Prostate gland (tissue), 2 donors: ENCODE results near the gene P2RY2. TPM values are rescaled to one million over a fixed set of nuclear protein-coding genes. Genes with fewer than 3 reads are reported as not detected.

ENCODE experiments used
- DNase-seq: peaks from one replicate; pipeline ENCODE4 v3.0.0-alpha.2; 2019; ENCODE audit warnings: low spot score
- H3K27ac ChIP-seq, 2 donors: fragments of 200-600 bp; sonication (generic); 2 replicates each; pipeline ENCODE4 v1.5.1; 2017 to 2019
- H3K27me3 ChIP-seq: fragments of 200-600 bp; sonication (generic); replicated peaks from 2 replicates; pipeline ENCODE4 v1.5.1; 2019; ENCODE audit not compliant: insufficient read depth
- H3K36me3 ChIP-seq, 2 donors: fragments of 200-600 bp; sonication (generic); 1 replicate in 1 of 2; 2 replicates in 1 of 2; pipeline versions ENCODE4 v1.5.1 to v1.8.1; 2017 to 2019
- H3K4me1 ChIP-seq: fragments of 200-600 bp; sonication (generic); replicated peaks from 2 replicates; pipeline ENCODE4 v1.5.1; 2019
- H3K4me3 ChIP-seq, 2 donors: fragments of 200-600 bp; sonication (generic); 2 replicates each; pipeline ENCODE4 v1.5.1; 2017 to 2019
- H3K9me3 ChIP-seq: fragments of 200-600 bp; sonication (generic); 2 replicates; pipeline ENCODE4 v1.5.1; 2017
- CTCF ChIP-seq, 4 experiments: fragments of 200-600 bp in 2 of 4; fragments of 450-650 bp in 2 of 4; sonication (generic) in 2 of 4; IDR thresholded peaks; 1 replicate in 3 of 4; 2 replicates in 1 of 4; pipeline ENCODE4 v1.5.1; 2016 to 2019; ENCODE audit warnings: antibody characterized with exemption in 4 of 4, mild to moderate bottlenecking in 2 of 4, moderate library complexity in 2 of 4
- POLR2A ChIP-seq: fragments of 450-650 bp; IDR thresholded peaks from one replicate; pipeline ENCODE4 v1.6.1; 2016; ENCODE audit warnings: antibody characterized with exemption, mild to moderate bottlenecking
- POLR2AphosphoS5 ChIP-seq: sonication (generic); formaldehyde crosslinking; IDR thresholded peaks from one replicate; pipeline ENCODE4 v1.6.1; 2017; ENCODE audit warnings: antibody characterized with exemption
- WGBS: methylation state at CpG from one replicate; pipeline ENCODE4 v1.1.5; 2018; 5-methylcytosine and 5-hydroxymethylcytosine counted together
- intact Hi-C: fragments of 100-400 bp; cut with DNase I; formaldehyde crosslinking; loops from one replicate; pipeline ENCODE4 v1.14.2; 2022
- total RNA-seq, 2 donors: library from RNA; depleted of rRNA; stranded (reverse); fragments of >200 nt; gene quantifications; one replicate each; pipeline ENCODE4 v1.1.0, GENCODE V29; 2016

Gene P2RY2
- total RNA-seq, 2 donors from 2014 or later: 2.7 to 3.5 TPM

GRCh38 chr11:73243093-73243485, 25.0 kb downstream of the P2RY2 start:
- no peaks in the 10 kb centered on the region for H3K4me1 ChIP-seq
- H3K27ac ChIP-seq: no peak overlapping the region
- no peaks in the 10 kb centered on the region for H3K9me3 ChIP-seq
- no peak for TF ChIP-seq CTCF (IDR thresholded peaks at IDR 0.05)
- no peak for TF ChIP-seq POLR2AphosphoS5
- no peak for TF ChIP-seq POLR2A
- no peak for DNase-seq
- no peaks in the 10 kb centered on the region for H3K27me3 ChIP-seq
- intact Hi-C loops: loop anchor here (5.0 kb wide), 2 partner anchors 56 to 411 kb away; no protein-coding TSS in a partner anchor
- H3K36me3 ChIP-seq: no peaks in the 10 kb centered on the region
- H3K4me3 ChIP-seq: no peak overlapping the region
- WGBS: 69% methylated on average over 8 of the region's 8 CpGs

GRCh38 chr11:73244589-73245240, 26.6 kb downstream of the P2RY2 start:
- Histone ChIP-seq H3K4me1 (no peaks in the 10 kb centered on the region), H3K9me3 (no peaks in the 10 kb centered on the region), H3K27me3 (no peaks in the 10 kb centered on the region), H3K36me3 (no peaks in the 10 kb centered on the region), H3K4me3 (no peak overlapping the region), H3K27ac (no peak overlapping the region)
- intact Hi-C loops: loop anchor here (5.0 kb wide), 2 partner anchors 57 to 412 kb away; no protein-coding TSS in a partner anchor
- no peak for TF ChIP-seq CTCF (IDR thresholded peaks at IDR 0.05)
- no peak for TF ChIP-seq POLR2A
- TF ChIP-seq POLR2AphosphoS5: no peak
- 73% methylated on average over 4 of the region's 4 CpGs for WGBS
- no peak for DNase-seq

DNA sequence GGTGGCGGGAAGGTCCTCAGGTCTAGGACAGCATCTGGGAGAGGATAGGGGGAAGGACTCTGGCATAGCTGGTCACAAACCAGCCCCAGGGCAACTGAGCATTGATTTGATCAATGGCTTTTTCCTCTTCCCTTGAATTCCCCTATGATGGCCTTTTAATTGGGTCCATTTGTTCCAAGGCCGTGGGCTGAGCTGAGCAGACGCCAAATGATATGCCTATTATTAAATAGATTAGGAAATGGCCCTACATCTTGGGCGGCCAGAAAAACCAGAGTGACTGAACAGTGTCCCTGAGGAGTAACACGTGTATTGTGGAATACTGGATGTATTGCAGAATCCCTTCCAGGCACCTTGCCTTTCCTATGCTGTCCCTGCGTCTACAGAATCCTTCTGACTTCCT, 27.4 kb downstream of the P2RY2 start:
- no peaks in the 10 kb centered on the region for H3K9me3 ChIP-seq
- DNase-seq: no peak
- H3K36me3 ChIP-seq: no peaks in the 10 kb centered on the region
- WGBS: 60% methylated on average over 6 of the region's 6 CpGs
- H3K4me1 ChIP-seq: no peaks in the 10 kb centered on the region
- intact Hi-C loops: no loop called here
- no peak overlapping the region for H3K27ac ChIP-seq
- no peak overlapping the region for H3K4me3 ChIP-seq
- no peaks in the 10 kb centered on the region for H3K27me3 ChIP-seq
- TF ChIP-seq POLR2A (no peak), POLR2AphosphoS5 (no peak), CTCF (IDR thresholded peaks at IDR 0.05) (no peak)

DNA sequence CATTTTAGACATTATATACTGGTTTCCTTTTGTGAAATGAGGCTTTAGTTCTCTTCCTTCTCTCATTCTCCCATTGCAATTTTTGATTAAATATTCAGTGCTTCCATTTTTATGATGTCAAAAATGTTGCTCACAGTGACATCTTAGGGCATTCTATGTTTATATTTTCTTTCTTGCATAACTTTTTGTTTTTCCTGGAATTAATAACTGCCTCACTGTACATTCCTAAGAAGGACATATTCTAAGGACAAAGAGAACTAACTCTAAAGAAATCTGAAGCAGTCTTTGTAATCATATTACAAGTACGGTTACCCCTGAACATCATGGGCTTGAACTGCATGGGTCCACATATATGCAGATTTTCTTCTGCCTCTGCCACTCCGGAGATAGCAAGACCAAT, 28.2 kb downstream of the P2RY2 start:
- no peak for DNase-seq
- intact Hi-C loops: no loop called here
- Histone ChIP-seq H3K27me3 (no peaks in the 10 kb centered on the region), H3K9me3 (no peaks in the 10 kb centered on the region), H3K27ac (no peak overlapping the region), H3K36me3 (no peaks in the 10 kb centered on the region), H3K4me1 (no peaks in the 10 kb centered on the region), H3K4me3 (no peak overlapping the region)
- no peak for TF ChIP-seq POLR2A
- no peak for TF ChIP-seq CTCF (IDR thresholded peaks at IDR 0.05)
- TF ChIP-seq POLR2AphosphoS5: no peak
- 67% methylated on average over 2 of the region's 2 CpGs for WGBS

GRCh38 chr11:73248526-73249185, 30.6 kb downstream of the P2RY2 start:
- DNase-seq: no peak
- Histone ChIP-seq H3K27me3 (no peaks in the 10 kb centered on the region), H3K36me3 (no peaks in the 10 kb centered on the region), H3K27ac (no peak overlapping the region), H3K9me3 (no peaks in the 10 kb centered on the region), H3K4me3 (no peak overlapping the region), H3K4me1 (no peaks in the 10 kb centered on the region)
- 87% methylated on average over 3 of the region's 3 CpGs for WGBS
- intact Hi-C loops: no loop called here
- no peak for TF ChIP-seq POLR2A
- TF ChIP-seq CTCF (IDR thresholded peaks at IDR 0.05): no peak
- TF ChIP-seq POLR2AphosphoS5: no peak
